Epidermal melanocyte (primary cell): Measurements from ENCODE around the gene BOLL.
"Not testable (repeated sequence)": the region's sequence is repeated elsewhere in the genome, so short reads cannot be mapped to it uniquely, and the experiment has no call there.

Experiments used
- DNase-seq: peaks from one replicate; pipeline ENCODE4 v3.0.0; 2011; ENCODE audit warnings: low spot score; ENCODE audit not compliant: insufficient read length

The BOLL gene

GRCh38 chr2:197784956-197785941 is at the start of gene BOLL:
Gene BOLL, minus strand, starts transcription at chr2:197785319. Its CDS starts 3,469 bp downstream, at chr2:197781850.
- DNase-seq = no peak

- not testable (repeated sequence) for DNase-seq
These were observed 49.7 kb upstream of the BOLL start for GRCh38 chr2:197834771-197835170.

GRCh38 chr2:197828464-197829135 is 43.5 kb upstream of the BOLL start:
- DNase-seq = no peak

GRCh38 chr2:197827618-197828017 is 42.5 kb upstream of the BOLL start:
- no peak for DNase-seq

GRCh38 chr2:197822333-197822732 is 37.2 kb upstream of the BOLL start:
- DNase-seq = no peak

- no peak for DNase-seq
These were observed 36.6 kb upstream of the BOLL start for GRCh38 chr2:197821550-197822289.

GRCh38 chr2:197814526-197814925 is 29.4 kb upstream of the BOLL start:
- DNase-seq = no peak

- DNase-seq = no peak
These were observed 28.1 kb upstream of the BOLL start for GRCh38 chr2:197813093-197813787.

GRCh38 chr2:197810491-197810890 is 25.4 kb upstream of the BOLL start:
- DNase-seq = no peak

GRCh38 chr2:197810016-197810415 is 24.9 kb upstream of the BOLL start:
- no peak for DNase-seq

GRCh38 chr2:197809064-197809463 is 23.9 kb upstream of the BOLL start:
- no peak for DNase-seq

GRCh38 chr2:197805715-197806633 is 20.9 kb upstream of the BOLL start:
- no peak for DNase-seq

- DNase-seq = no peak
These were observed 19.9 kb upstream of the BOLL start for GRCh38 chr2:197804758-197805714.

GRCh38 chr2:197804049-197804757 is 19.1 kb upstream of the BOLL start, which contains the start of gene PLCL1:
Gene PLCL1, plus strand, starts transcription at chr2:197804593.
- DNase-seq = peak; percentile 88

- DNase-seq = peak; percentile 45
These were observed 17.9 kb upstream of the BOLL start for GRCh38 chr2:197803033-197803444.

GRCh38 chr2:197801033-197801432 is 15.9 kb upstream of the BOLL start:
- DNase-seq = no peak

- no peak for DNase-seq
These were observed 15.0 kb upstream of the BOLL start for GRCh38 chr2:197800091-197800490.

- DNase-seq = no peak
These were observed 13.9 kb upstream of the BOLL start for GRCh38 chr2:197799068-197799467.
